ENCODE results near the gene JOSD2.
"Not testable (repeated sequence)": the region's sequence is repeated elsewhere in the genome, so short reads cannot be mapped to it uniquely, and the experiment has no call there.

Gene JOSD2

GRCh38 chr19:50531171-50531612, 20.2 kb upstream of the JOSD2 start:
- TF ChIP-seq CTCF (IDR thresholded peaks at IDR 0.05; ENCODE audit: extremely low read depth, missing control alignments): no peak
- DNase-seq (ENCODE audit: low spot score): no peak

- DNase-seq (ENCODE audit: low spot score): not testable (repeated sequence)
Measured at GRCh38 chr19:50528052-50528451, 17.1 kb upstream of the JOSD2 start.

- no peak for TF ChIP-seq CTCF (IDR thresholded peaks at IDR 0.05; ENCODE audit: extremely low read depth, missing control alignments)
- no peak for DNase-seq (ENCODE audit: low spot score)
Measured at GRCh38 chr19:50522881-50523280, 11.9 kb upstream of the JOSD2 start.

GRCh38 chr19:50520822-50521465, 10.0 kb upstream of the JOSD2 start:
- no peak for DNase-seq (ENCODE audit: low spot score)
- no peak for TF ChIP-seq CTCF (IDR thresholded peaks at IDR 0.05; ENCODE audit: extremely low read depth, missing control alignments)

GRCh38 chr19:50519006-50519575, 8.1 kb upstream of the JOSD2 start:
- no peak for DNase-seq (ENCODE audit: low spot score)
- no peak for TF ChIP-seq CTCF (IDR thresholded peaks at IDR 0.05; ENCODE audit: extremely low read depth, missing control alignments)

GRCh38 chr19:50518091-50519005, 7.4 kb upstream of the JOSD2 start:
- TF ChIP-seq CTCF (IDR thresholded peaks at IDR 0.05; ENCODE audit: extremely low read depth, missing control alignments): no peak
- no peak for DNase-seq (ENCODE audit: low spot score)

- peak; percentile 43 for DNase-seq (ENCODE audit: low spot score)
- TF ChIP-seq CTCF (IDR thresholded peaks at IDR 0.05; ENCODE audit: extremely low read depth, missing control alignments): no peak
Measured at GRCh38 chr19:50517704-50518075, 6.7 kb upstream of the JOSD2 start.

All from GM20000 (cell line).